ENCODE measurements around the gene PSPC1.

The PSPC1 gene

DNA sequence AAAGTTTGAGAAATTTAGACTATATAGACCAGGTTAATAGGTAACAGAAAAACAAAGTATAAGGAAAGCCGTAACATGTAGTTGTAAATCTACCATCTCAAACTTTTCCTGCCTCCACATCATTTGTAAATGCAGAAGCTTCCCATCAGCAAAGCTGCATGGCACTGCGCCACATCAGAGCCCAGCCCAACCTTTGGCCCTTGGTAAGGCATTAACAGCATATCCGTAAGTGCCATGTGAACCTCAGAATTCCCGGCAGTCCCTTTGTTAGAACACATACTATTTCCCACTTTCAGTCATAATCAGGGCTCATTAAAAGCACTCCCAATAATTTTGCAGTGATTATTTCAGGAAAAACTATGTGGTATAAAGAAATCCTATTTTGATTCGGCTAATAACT, 97.7 kb downstream of the PSPC1 start:
- H3K9me2 ChIP-seq (replicated peaks; ENCODE audit: control insufficient read depth, low read length): no peaks in the 10 kb centered on the region
- no peak overlapping the region for H3K27ac ChIP-seq (ENCODE audit: low read depth, low read length)
- H4K20me1 ChIP-seq (ENCODE audit: control insufficient read depth, insufficient read depth, low read depth, low read length): no peaks in the 10 kb centered on the region
- H3K36me3 ChIP-seq (ENCODE audit: control insufficient read depth, low read length): peaks cover 24% of the 10 kb centered on the region
- TF ChIP-seq, protein P1, sequence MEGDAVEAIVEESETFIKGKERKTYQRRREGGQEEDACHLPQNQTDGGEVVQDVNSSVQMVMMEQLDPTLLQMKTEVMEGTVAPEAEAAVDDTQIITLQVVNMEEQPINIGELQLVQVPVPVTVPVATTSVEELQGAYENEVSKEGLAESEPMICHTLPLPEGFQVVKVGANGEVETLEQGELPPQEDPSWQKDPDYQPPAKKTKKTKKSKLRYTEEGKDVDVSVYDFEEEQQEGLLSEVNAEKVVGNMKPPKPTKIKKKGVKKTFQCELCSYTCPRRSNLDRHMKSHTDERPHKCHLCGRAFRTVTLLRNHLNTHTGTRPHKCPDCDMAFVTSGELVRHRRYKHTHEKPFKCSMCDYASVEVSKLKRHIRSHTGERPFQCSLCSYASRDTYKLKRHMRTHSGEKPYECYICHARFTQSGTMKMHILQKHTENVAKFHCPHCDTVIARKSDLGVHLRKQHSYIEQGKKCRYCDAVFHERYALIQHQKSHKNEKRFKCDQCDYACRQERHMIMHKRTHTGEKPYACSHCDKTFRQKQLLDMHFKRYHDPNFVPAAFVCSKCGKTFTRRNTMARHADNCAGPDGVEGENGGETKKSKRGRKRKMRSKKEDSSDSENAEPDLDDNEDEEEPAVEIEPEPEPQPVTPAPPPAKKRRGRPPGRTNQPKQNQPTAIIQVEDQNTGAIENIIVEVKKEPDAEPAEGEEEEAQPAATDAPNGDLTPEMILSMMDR (IDR thresholded peaks at IDR 0.05; ENCODE audit: low read depth, low read length, poor library complexity, severe bottlenecking): no peak
- TF ChIP-seq EZH2phosphoT487 (IDR thresholded peaks at IDR 0.05; ENCODE audit: borderline replicate concordance, low read length): no peak
- no peaks in the 10 kb centered on the region for H3K4me1 ChIP-seq (ENCODE audit: control insufficient read depth, low read length)
- no peaks in the 10 kb centered on the region for H3K27me3 ChIP-seq (ENCODE audit: control insufficient read depth, low read length)
- no peaks in the 10 kb centered on the region for H3F3A ChIP-seq (ENCODE audit: control insufficient read depth, insufficient read depth)
- no peak overlapping the region for H3K4me2 ChIP-seq (ENCODE audit: low read length)
- H3K9me3 ChIP-seq (ENCODE audit: control insufficient read depth, insufficient read depth, low read length): no peaks in the 10 kb centered on the region
- H3K4me3 ChIP-seq (ENCODE audit: low read length): no peak overlapping the region
- H3K79me2 ChIP-seq (ENCODE audit: control insufficient read depth, low read length): no peaks in the 10 kb centered on the region

DNA sequence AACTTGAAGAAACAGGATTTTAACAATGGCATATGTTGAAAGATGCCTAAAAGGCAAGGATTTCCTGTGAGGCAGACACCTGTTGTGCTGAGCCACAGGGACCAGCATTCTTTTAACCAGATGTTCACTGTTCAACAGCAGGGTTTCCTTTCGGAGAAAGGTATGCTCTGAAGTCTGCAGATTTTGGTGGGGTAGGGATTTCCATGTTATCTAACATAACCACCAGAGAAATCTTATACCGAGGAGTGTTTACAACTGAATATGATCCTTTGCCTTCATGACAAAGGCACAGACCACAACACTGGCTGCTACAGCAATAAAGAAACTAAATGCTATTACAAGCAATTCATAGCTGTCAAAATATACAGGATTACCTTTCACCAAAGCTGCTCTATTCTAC, 101.2 kb downstream of the PSPC1 start:
- Histone ChIP-seq H3K79me2 (ENCODE audit: control insufficient read depth, low read length) (no peaks in the 10 kb centered on the region), H3F3A (ENCODE audit: control insufficient read depth, insufficient read depth) (peaks cover 5% of the 10 kb centered on the region; the same call in 1 of the 2 replicates), H3K9me3 (ENCODE audit: control insufficient read depth, insufficient read depth, low read length) (no peaks in the 10 kb centered on the region), H3K4me2 (ENCODE audit: low read length) (no peak overlapping the region), H3K36me3 (ENCODE audit: control insufficient read depth, low read length) (peaks cover 35% of the 10 kb centered on the region), H3K27me3 (ENCODE audit: control insufficient read depth, low read length) (no peaks in the 10 kb centered on the region), H4K20me1 (ENCODE audit: control insufficient read depth, insufficient read depth, low read depth, low read length) (no peaks in the 10 kb centered on the region), H3K4me1 (ENCODE audit: control insufficient read depth, low read length) (no peaks in the 10 kb centered on the region), H3K27ac (ENCODE audit: low read depth, low read length) (no peak overlapping the region), H3K4me3 (ENCODE audit: low read length) (no peak overlapping the region), H3K9me2 (replicated peaks; ENCODE audit: control insufficient read depth, low read length) (no peaks in the 10 kb centered on the region)
- TF ChIP-seq, protein P1 (IDR thresholded peaks at IDR 0.05; ENCODE audit: low read depth, low read length, poor library complexity, severe bottlenecking): no peak
- no peak for TF ChIP-seq EZH2phosphoT487 (IDR thresholded peaks at IDR 0.05; ENCODE audit: borderline replicate concordance, low read length)

DNA sequence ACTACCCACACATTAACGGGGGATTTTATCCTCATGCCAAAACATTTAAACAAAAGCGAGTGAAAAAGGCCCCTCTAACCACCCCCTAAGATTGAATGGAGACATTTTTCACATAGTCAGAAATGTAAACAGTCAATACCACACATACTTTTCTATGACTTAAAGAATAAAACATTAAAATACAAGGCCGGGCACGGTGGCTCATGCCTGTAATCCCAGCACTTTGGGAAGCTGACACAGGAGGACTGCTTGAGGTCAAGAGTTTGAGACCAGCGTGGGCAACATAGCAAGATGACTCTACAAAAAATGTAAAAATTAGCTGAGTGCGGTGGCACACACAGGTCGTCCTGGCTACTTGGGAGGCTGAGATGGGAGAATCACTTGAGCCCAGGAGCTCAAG, 102.0 kb downstream of the PSPC1 start:
- no peak overlapping the region for H3K27ac ChIP-seq (ENCODE audit: low read depth, low read length)
- TF ChIP-seq, protein P1 (IDR thresholded peaks at IDR 0.05; ENCODE audit: low read depth, low read length, poor library complexity, severe bottlenecking): no peak
- no peak for TF ChIP-seq EZH2phosphoT487 (IDR thresholded peaks at IDR 0.05; ENCODE audit: borderline replicate concordance, low read length)
- no peaks in the 10 kb centered on the region for H3K9me2 ChIP-seq (replicated peaks; ENCODE audit: control insufficient read depth, low read length)
- H3K27me3 ChIP-seq (ENCODE audit: control insufficient read depth, low read length): no peaks in the 10 kb centered on the region
- no peak overlapping the region for H3K4me3 ChIP-seq (ENCODE audit: low read length)
- no peaks in the 10 kb centered on the region for H3K4me1 ChIP-seq (ENCODE audit: control insufficient read depth, low read length)
- H3K4me2 ChIP-seq (ENCODE audit: low read length): no peak overlapping the region
- peaks cover 5% of the 10 kb centered on the region; the same call in 1 of the 2 replicates for H3F3A ChIP-seq (ENCODE audit: control insufficient read depth, insufficient read depth)
- H3K79me2 ChIP-seq (ENCODE audit: control insufficient read depth, low read length): no peaks in the 10 kb centered on the region
- H3K36me3 ChIP-seq (ENCODE audit: control insufficient read depth, low read length): peaks cover 42% of the 10 kb centered on the region
- H4K20me1 ChIP-seq (ENCODE audit: control insufficient read depth, insufficient read depth, low read depth, low read length): no peaks in the 10 kb centered on the region
- no peaks in the 10 kb centered on the region for H3K9me3 ChIP-seq (ENCODE audit: control insufficient read depth, insufficient read depth, low read length)

Measured in DOHH2 (cell line).